ENCODE results near the gene NUB1. TPM values are rescaled to one million over a fixed set of nuclear protein-coding genes. Genes with fewer than 3 reads are reported as not detected.

Gene NUB1
- total RNA-seq, 2 experiments from 2014 or later = 62.1 to 67.3 TPM

DNA sequence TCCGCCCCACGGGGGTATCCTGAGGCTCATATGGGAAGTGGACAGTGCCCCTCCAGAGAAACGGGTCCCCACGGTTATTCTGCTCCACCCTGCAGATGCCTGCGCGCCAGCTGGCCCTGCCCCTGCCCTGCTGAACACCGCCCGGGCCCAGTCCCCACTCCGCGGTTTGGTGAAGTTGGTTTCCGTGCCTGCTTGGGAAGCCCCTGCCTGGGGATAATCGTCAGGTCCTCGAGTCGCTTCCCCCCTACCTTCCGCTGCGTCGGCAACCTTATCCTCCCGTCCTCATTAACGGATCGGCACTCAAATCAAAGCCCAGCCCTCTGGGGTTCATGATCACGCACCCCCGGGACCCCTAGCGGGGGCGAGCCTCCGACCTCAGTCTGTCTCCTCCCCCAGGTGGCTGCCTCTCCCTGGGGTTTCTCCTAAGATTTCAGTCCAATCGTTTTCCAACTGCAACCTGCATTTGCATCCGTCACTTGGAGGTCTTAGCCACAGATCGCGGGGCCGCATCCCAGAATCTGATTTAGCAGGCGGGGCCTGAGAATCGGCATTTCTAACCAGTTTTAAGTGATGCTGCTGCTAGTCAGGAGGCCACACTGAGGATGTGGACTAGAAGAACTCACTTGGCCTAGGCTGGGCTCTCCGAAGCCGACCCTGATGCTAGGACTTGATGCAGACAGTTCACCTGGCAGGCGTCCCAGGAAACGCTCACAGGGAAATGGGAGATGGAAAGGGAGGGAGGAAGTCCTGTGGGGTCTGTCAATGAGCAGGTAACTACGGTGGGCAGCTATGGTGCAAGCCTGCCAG, 40.7 kb downstream of the NUB1 start:
- peaks cover 10% of the 10 kb centered on the region for H3K36me3 Mint-ChIP-seq (ENCODE audit: low read depth)
- POLR2A ChIA-PET = no interaction called here
- H3K9me3 Mint-ChIP-seq = no peaks in the 10 kb centered on the region
- peak overlapping the region; percentile 15 for H3K4me3 Mint-ChIP-seq
- CTCF ChIA-PET = interaction anchor here (0.8 kb wide), 1 partner anchor 66 kb away, joined by 4 read pairs; no protein-coding TSS in a partner anchor
- DNase-seq = no peak
- peaks cover 8% of the 10 kb centered on the region for H3K4me1 Mint-ChIP-seq
- H3K27ac Mint-ChIP-seq = no peak overlapping the region
- H3K27me3 Mint-ChIP-seq = peaks cover 26% of the 10 kb centered on the region

DNA sequence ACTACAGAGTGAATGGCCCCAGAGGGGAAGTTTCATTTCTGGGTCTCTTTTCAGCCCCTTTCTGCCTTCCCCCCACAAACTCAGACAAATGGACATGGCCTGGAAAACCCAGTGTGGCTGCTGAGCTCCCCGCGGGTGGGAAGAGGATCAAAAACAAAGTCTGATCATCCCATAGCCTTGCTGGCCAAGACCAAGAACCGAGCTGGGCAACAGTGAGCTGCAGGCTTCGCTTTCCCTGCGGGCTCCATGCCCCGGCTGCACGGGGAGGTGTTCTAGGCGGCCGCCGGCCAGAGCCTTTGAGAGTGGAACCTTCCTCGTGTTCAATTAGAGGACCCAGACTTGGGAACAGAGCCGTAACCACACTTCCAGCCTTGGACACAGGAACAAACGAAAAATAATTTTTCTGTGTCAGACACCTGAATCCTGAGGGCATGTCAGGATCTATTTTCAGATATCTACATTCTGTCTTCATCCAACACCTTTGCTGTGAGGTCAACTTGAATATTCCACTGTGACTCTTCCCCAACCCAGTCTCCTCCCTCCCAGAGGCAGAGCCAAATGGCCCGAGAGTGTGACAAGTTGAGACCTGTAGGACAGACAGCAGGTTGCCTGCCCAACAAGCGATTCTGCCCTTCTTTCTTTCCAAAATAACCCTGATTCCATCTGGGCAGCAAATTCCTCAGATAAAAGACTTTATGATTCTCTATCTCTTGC, 42.2 kb downstream of the NUB1 start:
- Mint-ChIP-seq H3K4me1 (peaks cover 8% of the 10 kb centered on the region), H3K4me3 (no peak overlapping the region), H3K36me3 (ENCODE audit: low read depth) (no peaks in the 10 kb centered on the region), H3K27ac (no peak overlapping the region), H3K27me3 (peaks cover 26% of the 10 kb centered on the region), H3K9me3 (no peaks in the 10 kb centered on the region)
- ChIA-PET CTCF (interaction anchor here (1.8 kb wide), 1 partner anchor 14 kb away, joined by 5 read pairs; no protein-coding TSS in a partner anchor), POLR2A (no interaction called here)
- no peak for DNase-seq

DNA sequence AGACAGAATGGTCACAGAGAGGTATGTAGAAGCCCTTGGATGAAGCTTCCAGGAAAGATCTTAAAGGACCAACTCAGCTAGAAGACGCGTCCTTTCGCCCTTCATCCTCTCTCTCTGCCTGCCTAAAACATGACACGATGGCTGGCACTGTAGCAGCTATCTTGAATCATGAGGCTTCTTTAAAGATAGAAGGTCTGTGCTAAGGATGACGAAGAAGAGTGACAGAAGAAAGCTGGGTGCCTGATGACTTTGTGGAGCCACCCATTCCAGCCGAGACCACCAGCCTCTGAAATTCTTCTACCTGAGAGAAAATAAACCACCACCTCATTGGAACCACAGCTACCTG, 42.7 kb downstream of the NUB1 start:
- Mint-ChIP-seq H3K4me3 (no peak overlapping the region), H3K36me3 (ENCODE audit: low read depth) (no peaks in the 10 kb centered on the region), H3K27me3 (peaks cover 26% of the 10 kb centered on the region), H3K27ac (no peak overlapping the region), H3K4me1 (peaks cover 8% of the 10 kb centered on the region), H3K9me3 (no peaks in the 10 kb centered on the region)
- POLR2A ChIA-PET = no interaction called here
- CTCF ChIA-PET = interaction anchor here (1.8 kb wide), 1 partner anchor 15 kb away, joined by 5 read pairs; no protein-coding TSS in a partner anchor
- DNase-seq = no peak

DNA sequence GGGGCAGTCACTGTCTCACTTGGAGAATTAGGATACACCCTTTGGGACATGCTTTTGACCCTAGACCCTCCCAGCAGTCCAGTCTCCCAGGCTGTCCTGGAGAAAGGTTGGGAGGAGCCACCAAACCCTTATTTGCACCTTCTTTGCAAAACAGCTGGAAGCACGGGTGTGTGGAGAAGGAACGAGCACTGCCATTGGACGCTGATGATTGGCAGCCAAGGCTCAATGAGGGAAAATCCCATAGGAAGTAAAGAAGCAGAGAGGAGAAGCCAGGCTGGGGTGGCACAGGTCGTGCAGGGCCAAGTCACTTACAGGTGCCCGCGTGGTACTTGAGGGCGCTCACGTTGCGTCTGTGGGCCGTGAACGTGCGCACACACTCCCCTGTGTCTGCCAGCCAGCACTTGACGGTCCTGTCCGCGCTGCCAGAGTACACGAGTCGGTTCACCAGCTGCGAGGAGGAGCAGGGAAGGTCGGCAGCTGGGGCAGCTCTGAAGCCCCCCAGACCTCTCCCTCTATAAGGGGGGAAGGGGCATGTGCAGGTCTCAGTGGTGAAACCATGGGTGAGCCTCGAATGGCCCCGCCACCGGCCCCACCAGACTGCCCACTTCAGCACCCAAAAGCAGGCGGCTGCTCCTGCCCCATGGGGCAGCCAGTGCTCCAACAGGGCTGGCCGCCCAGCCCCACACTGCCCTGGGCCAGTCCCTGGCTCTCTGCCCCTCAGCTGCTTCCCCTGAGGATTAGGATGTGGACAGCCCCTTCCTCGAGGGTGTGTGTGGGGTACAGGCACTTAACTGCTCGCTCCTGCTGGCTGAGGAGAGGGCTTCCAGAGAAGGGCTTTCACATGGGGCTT, 43.4 kb downstream of the NUB1 start:
- no peak for DNase-seq
- Mint-ChIP-seq H3K27ac (no peak overlapping the region), H3K27me3 (peaks cover 26% of the 10 kb centered on the region), H3K36me3 (ENCODE audit: low read depth) (no peaks in the 10 kb centered on the region), H3K4me3 (no peak overlapping the region), H3K9me3 (no peaks in the 10 kb centered on the region), H3K4me1 (peaks cover 8% of the 10 kb centered on the region)
- ChIA-PET POLR2A (no interaction called here), CTCF (interaction anchor here (1.8 kb wide), 1 partner anchor 15 kb away, joined by 5 read pairs; no protein-coding TSS in a partner anchor)

DNA sequence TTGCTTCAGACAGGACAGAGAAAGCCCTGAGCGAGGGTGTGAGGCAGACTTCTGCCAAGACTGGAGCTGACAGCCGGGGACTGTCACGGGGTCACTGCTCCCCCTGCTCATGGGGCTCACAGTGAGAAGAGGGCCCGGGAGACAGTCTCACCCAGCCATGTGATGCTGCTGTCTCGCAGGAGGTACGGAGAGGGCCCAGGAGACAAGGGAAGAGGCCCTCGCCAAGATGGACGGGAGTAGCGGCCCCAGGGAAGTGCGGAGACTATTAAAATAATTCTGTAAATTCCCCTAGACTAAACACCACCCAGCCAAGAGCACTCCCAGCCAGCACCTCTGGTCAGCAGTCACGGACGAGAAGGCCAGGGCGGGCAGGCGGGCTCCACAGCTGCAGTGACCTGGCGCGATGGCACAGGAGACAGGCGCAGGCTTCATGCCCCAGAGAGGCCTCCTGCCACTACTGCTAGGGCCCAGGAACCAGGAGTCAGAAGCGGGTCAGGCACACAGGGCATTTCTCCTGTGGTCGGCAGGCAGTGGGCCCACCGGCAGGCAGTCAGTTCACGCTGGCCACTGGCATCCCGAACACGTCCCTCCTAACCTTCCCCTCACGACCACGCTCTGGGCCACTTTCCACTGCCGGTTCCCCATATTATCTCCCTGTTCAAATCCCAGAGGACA, 44.2 kb downstream of the NUB1 start:
- no peak for DNase-seq
- CTCF ChIA-PET = no interaction called here

DNA sequence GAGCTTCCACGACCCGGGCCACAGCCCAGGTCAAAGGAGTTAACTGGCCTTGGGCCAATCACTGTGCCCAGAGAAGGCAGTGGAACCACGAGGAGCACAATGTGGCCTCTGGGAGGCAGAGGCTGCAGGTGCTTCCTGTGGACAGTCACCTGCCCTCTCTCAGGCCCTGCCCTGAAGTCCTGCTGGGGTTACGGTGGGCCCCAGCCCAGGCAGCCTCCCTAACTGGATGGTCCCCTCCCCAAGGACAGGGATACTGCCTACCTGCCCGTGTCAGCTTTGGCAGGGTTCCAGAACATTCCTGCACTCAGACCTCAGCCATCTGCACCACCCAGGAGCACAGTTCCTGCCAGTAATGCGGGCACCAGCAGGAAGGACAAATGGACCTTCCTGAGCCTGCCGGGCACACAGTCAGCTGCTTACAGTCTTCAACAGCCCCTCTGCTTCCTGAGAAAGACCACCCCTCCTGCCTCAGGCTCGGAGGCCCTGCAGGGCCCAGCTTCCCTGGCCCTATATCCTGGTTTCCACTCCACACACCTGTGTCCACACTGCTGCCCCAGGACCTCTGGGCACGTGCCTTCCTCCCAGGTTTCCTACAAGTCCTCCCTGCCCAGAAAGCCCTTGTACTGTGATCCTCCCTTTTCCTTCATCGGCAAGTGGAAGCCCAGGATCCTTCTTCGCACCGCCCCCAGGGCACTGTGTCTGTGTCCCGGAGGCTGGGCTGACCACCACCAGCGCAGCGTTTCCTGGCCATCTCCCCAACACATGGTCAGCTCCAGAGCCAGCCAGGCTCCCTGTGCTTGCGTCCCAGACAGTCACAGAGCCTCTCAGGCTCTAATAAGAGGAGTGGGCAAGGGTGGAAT, 44.9 kb downstream of the NUB1 start:
- ChIA-PET CTCF (no interaction called here), POLR2A (no interaction called here)
- H3K27ac Mint-ChIP-seq = no peak overlapping the region
- peaks cover 5% of the 10 kb centered on the region for H3K4me1 Mint-ChIP-seq
- no peaks in the 10 kb centered on the region for H3K36me3 Mint-ChIP-seq (ENCODE audit: low read depth)
- peaks cover 20% of the 10 kb centered on the region for H3K27me3 Mint-ChIP-seq
- H3K4me3 Mint-ChIP-seq = no peak overlapping the region
- H3K9me3 Mint-ChIP-seq = no peaks in the 10 kb centered on the region
- DNase-seq = no peak

More for the DNA sequence above, 44.2 kb downstream of the NUB1 start:
- no peak overlapping the region for H3K4me3 Mint-ChIP-seq
- H3K27ac Mint-ChIP-seq = no peak overlapping the region
- POLR2A ChIA-PET = no interaction called here
- no peaks in the 10 kb centered on the region for H3K36me3 Mint-ChIP-seq (ENCODE audit: low read depth)
- H3K4me1 Mint-ChIP-seq = peaks cover 8% of the 10 kb centered on the region
- H3K9me3 Mint-ChIP-seq = no peaks in the 10 kb centered on the region
- H3K27me3 Mint-ChIP-seq = peaks cover 23% of the 10 kb centered on the region

DNA sequence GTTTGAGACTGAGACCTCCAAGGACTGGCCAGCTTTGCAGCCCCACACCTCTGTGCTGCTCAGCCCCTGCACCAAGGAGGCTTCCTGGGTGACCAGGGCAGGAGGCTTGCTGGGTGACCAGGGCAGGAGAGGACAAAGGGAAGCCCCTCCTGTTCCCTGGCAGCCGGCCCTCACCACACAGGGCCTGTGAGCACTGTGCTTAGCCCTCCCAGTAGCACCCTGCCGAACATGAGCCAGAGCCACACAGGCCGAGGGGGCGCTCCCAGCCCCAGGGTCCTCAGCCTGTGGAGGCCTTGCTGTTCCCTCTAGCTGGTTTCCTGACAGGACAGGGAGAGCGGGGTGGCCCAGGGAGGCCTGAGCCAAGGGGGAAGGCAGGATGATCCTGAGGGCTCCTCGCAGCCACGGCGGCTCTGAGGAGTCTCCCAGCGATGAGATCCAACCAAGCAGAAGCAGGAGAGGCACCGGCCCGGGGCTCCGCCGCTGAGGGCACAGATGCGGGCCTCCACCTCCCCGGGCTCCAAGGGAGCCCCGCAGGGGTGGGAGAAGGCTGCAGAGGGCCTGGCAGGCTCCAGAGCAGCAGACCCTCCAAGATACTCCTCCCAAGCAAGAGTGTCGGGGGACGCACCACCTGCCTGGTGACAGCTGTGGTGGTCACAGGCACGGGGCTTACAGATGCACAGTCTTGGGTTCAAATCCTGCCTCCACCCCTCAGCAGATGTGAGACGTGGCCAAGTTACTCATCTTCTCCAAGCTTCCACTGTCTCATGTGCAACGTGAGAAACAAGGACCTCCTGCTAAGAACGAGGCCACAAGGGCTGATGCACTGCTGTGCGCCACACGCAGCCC, 45.8 kb downstream of the NUB1 start:
- H3K4me3 Mint-ChIP-seq = no peak overlapping the region
- CTCF ChIA-PET = no interaction called here
- no peaks in the 10 kb centered on the region for H3K36me3 Mint-ChIP-seq (ENCODE audit: low read depth)
- POLR2A ChIA-PET = no interaction called here
- DNase-seq = no peak
- H3K9me3 Mint-ChIP-seq = no peaks in the 10 kb centered on the region
- peaks cover 16% of the 10 kb centered on the region for H3K27me3 Mint-ChIP-seq
- H3K4me1 Mint-ChIP-seq = peaks cover under 1% of the 10 kb centered on the region
- H3K27ac Mint-ChIP-seq = no peak overlapping the region

DNA sequence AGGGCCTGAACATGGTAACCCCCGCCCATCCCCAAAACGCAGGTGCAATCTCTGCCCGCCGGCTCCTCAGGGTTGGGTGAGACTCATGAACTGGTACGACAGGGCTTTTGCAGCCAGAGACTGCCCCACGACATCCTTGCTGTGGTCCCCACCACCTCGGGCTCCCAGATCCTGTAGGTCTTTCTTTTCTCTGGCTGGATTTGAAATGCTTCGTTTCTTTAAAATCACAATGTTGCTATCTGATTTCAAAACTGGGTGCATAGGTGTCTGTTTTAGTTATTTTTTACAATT, 46.3 kb downstream of the NUB1 start:
- H3K36me3 Mint-ChIP-seq (ENCODE audit: low read depth) = no peaks in the 10 kb centered on the region
- no peak for DNase-seq
- ChIA-PET CTCF (no interaction called here), POLR2A (no interaction called here)
- no peak overlapping the region for H3K27ac Mint-ChIP-seq
- H3K27me3 Mint-ChIP-seq = peaks cover 11% of the 10 kb centered on the region
- H3K4me3 Mint-ChIP-seq = no peak overlapping the region
- H3K4me1 Mint-ChIP-seq = no peaks in the 10 kb centered on the region
- no peaks in the 10 kb centered on the region for H3K9me3 Mint-ChIP-seq

DNA sequence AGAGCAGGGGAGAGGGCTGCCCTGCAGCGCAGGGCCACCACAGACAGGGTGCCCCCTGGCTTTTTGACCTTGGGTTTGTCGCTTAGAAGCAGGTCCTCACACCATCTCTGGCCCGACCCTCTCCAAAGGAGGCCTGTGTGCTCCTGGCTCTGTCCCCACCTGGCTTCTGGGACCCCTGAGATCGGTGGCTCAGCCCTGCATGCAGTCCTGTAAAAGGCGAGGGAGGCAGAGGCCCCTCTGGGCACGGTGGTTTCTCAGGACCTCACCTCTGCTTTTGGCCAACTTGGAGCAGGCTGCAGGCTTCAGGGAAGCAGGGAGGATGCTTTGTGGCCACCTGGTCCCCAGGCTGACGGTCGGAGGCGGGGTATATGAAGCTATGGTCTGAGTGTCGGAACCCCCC, 46.8 kb downstream of the NUB1 start:
- CTCF ChIA-PET = no interaction called here
- POLR2A ChIA-PET = no interaction called here
- H3K36me3 Mint-ChIP-seq (ENCODE audit: low read depth) = no peaks in the 10 kb centered on the region
- DNase-seq = no peak
- peaks cover 9% of the 10 kb centered on the region for H3K27me3 Mint-ChIP-seq
- H3K9me3 Mint-ChIP-seq = no peaks in the 10 kb centered on the region
- no peak overlapping the region for H3K4me3 Mint-ChIP-seq
- H3K27ac Mint-ChIP-seq = no peak overlapping the region
- H3K4me1 Mint-ChIP-seq = no peaks in the 10 kb centered on the region

DNA sequence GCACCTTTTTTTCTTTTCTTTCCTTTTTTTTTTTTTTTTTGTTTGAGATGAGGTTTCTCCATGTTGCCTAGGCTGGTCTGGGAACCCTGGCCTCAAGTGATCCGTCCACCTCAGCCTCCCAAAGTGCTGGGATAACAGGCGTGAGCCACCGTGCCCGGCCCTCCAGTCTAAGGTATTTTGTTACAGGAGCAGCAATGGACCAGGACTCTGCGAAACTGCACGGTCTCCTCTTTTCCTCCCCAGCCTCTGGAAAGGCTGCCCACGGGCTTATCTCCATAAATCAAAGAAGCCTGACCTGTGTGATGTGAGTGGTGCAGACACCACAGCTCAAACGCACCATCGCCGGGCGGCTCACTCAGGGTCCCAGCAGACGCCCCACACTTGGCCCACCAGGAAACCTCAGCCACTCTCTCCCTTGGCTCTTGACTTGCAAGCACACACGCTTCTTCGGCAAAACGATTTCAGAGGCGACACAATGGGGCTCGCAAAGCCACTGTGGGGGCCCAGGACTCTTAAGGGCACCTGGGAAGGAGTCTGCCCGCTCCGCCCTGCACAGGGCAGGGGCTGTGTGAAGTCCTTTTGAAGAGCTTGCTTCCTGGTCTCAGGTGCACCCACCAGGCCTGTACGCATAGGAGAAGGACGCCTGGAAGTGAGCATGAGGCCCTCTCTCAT, 47.6 kb downstream of the NUB1 start:
- H3K27ac Mint-ChIP-seq = no peak overlapping the region
- ChIA-PET POLR2A (no interaction called here), CTCF (no interaction called here)
- H3K36me3 Mint-ChIP-seq (ENCODE audit: low read depth) = no peaks in the 10 kb centered on the region
- H3K27me3 Mint-ChIP-seq = peaks cover 2% of the 10 kb centered on the region
- DNase-seq = no peak
- no peak overlapping the region for H3K4me3 Mint-ChIP-seq
- no peaks in the 10 kb centered on the region for H3K4me1 Mint-ChIP-seq
- no peaks in the 10 kb centered on the region for H3K9me3 Mint-ChIP-seq

DNA sequence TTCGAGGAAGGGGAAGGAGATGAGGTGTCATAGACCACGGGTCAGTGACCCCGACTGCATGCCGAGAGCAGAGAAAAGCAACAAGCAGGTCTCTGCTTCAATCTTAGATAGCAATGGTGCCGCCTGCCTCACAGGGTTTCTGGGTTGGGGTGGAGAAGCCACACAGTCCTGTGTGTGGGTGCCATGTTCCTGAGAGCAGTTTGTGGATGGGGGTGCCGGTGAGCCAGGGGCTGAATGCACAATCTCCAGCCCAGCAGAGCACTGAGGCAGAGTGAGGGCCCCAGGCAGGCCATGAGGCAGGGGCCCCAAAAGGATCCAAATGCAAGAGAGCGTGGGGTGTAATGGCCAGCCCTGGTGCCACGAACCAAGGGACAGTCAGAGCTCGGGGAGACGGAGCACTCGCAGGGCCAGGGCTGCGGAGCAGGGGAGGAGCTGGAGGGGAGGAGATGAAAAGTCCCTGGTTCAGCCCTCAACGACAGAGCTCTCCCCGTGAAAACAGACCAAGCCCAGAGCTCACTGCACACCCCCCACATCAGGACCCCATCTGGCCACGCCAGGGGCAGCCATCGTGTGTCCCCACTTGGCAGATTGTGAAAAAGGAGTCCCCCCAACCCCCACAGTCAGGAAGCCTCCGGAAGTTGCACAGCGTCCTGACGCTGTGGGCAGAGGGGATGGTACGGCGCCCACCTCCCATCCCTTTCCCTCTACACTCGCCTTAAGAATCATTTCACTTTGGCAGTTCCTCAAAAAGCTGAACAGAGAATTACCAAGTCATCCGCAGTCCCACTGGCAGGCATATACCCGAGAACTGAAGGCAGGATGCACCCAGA, 48.4 kb downstream of the NUB1 start:
- no peaks in the 10 kb centered on the region for H3K9me3 Mint-ChIP-seq
- ChIA-PET POLR2A (no interaction called here), CTCF (no interaction called here)
- no peaks in the 10 kb centered on the region for H3K36me3 Mint-ChIP-seq (ENCODE audit: low read depth)
- no peaks in the 10 kb centered on the region for H3K4me1 Mint-ChIP-seq
- no peaks in the 10 kb centered on the region for H3K27me3 Mint-ChIP-seq
- H3K4me3 Mint-ChIP-seq = no peak overlapping the region
- H3K27ac Mint-ChIP-seq = no peak overlapping the region
- no peak for DNase-seq

Measured in activated CD4-positive, alpha-beta memory T cell treated with anti-CD3 and anti-CD28 coated beads, Interleukin-2, amount 10 ng/mL, durations not matched to agents 7 days and 5 days (primary cell).